ENCODE data around the gene CFAP221. TPM values are rescaled to one million over a fixed set of nuclear protein-coding genes. Genes with fewer than 3 reads are reported as not detected.

CFAP221 gene
- polyA plus RNA-seq, 2 of the 4 experiments (the other 2 are of a cell fraction) = 0.17 to 0.30 TPM

DNA sequence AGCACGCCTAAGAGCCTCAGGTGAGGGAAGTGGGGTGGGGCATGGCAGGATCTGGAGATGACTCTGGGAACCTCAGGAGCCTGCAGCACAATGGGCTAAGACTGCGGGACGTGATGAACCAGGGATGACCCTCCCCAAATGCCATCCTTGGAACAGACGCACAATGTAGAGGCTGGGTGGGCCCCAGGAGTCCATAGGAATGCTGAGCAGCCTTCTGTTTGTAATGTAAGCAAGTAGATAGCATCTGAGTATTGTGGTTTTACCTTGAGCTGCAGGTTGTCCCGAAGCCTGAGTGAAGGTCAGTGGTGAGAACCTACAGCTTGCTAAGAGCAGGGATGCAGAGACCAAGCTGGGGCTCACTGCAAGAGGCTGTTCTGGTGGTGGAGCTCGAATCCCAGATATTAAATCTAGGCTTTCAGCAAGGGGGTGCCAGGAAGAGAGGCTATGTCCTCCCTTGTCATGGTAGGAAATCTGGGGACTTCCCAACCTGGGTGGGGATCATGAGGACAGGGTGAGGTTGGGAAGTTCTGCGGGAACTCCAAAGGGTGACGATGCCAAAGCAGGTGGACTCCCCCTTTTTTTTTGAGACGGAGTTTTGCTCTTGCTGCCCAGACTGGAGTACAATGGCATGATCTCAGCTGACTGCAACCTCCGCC lies 25.7 kb upstream of the CFAP221 start:
- ATAC-seq (no peak), FAIRE-seq (no peak), DNase-seq (ENCODE audit: low read depth in 1 of 2, low spot score in 1 of 2) (no peak)
- Histone ChIP-seq H3K4me2 (no peak overlapping the region), H3K4me3 (no peak overlapping the region), H3K4me1 (no peaks in the 10 kb centered on the region), H3K27ac (no peak overlapping the region), H3K9me3 (no peaks in the 10 kb centered on the region)
- POLR2A ChIA-PET = no interaction called here
- CTCF ChIA-PET = no interaction called here
- TF ChIP-seq, protein P1, sequence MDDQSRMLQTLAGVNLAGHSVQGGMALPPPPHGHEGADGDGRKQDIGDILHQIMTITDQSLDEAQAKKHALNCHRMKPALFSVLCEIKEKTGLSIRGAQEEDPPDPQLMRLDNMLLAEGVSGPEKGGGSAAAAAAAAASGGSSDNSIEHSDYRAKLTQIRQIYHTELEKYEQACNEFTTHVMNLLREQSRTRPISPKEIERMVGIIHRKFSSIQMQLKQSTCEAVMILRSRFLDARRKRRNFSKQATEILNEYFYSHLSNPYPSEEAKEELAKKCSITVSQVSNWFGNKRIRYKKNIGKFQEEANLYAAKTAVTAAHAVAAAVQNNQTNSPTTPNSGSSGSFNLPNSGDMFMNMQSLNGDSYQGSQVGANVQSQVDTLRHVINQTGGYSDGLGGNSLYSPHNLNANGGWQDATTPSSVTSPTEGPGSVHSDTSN (IDR thresholded peaks at IDR 0.05) = no peak
- TF ChIP-seq FOSB (CRISPR knock-in tag; IDR thresholded peaks at IDR 0.05) = no peak
- WGBS (ENCODE audit: missing lambda C conversion rate) = 65% methylated on average over 10 of the region's 10 CpGs

DNA sequence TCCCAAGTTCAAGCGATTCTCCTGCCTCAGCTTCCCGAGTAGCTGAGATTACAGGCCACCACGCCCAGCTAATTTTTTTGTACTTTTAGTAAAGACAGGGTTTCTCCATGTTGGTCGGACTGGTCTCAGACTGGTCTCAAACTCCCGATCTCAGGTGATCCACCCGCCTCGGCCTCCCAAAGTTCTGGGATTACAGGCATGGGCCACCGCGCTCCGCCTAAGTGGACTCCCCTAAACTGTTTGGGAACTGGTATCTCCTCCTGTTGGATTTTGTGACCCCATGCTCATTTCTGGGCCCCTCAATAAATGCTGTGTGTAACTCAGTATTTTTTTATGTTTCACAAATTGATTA lies 25.2 kb upstream of the CFAP221 start:
- TF ChIP-seq, protein P2, sequence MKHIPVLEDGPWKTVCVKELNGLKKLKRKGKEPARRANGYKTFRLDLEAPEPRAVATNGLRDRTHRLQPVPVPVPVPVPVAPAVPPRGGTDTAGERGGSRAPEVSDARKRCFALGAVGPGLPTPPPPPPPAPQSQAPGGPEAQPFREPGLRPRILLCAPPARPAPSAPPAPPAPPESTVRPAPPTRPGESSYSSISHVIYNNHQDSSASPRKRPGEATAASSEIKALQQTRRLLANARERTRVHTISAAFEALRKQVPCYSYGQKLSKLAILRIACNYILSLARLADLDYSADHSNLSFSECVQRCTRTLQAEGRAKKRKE (CRISPR knock-in tag; IDR thresholded peaks at IDR 0.05; ENCODE audit: low read depth) = no peak
- TF ChIP-seq POLR2A (IDR thresholded peaks at IDR 0.05; ENCODE audit: low read length) (no peak), KDM1A (IDR thresholded peaks at IDR 0.05; ENCODE audit: low read depth) (no peak), HOXA7 (CRISPR knock-in tag; IDR thresholded peaks at IDR 0.05) (no peak), CHD4 (IDR thresholded peaks at IDR 0.05; ENCODE audit: borderline replicate concordance) (no peak), RNF2 (IDR thresholded peaks at IDR 0.05; ENCODE audit: borderline replicate concordance, low read depth) (no peak), RCOR1 (IDR thresholded peaks at IDR 0.05; ENCODE audit: low read depth, low read length) (no peak), ZNF302 (CRISPR knock-in tag; IDR thresholded peaks at IDR 0.05) (no peak), EHF (CRISPR knock-in tag; IDR thresholded peaks at IDR 0.05) (no peak), EHMT2 (IDR thresholded peaks at IDR 0.05; ENCODE audit: low read depth) (no peak)
- TF ChIP-seq, protein P3, sequence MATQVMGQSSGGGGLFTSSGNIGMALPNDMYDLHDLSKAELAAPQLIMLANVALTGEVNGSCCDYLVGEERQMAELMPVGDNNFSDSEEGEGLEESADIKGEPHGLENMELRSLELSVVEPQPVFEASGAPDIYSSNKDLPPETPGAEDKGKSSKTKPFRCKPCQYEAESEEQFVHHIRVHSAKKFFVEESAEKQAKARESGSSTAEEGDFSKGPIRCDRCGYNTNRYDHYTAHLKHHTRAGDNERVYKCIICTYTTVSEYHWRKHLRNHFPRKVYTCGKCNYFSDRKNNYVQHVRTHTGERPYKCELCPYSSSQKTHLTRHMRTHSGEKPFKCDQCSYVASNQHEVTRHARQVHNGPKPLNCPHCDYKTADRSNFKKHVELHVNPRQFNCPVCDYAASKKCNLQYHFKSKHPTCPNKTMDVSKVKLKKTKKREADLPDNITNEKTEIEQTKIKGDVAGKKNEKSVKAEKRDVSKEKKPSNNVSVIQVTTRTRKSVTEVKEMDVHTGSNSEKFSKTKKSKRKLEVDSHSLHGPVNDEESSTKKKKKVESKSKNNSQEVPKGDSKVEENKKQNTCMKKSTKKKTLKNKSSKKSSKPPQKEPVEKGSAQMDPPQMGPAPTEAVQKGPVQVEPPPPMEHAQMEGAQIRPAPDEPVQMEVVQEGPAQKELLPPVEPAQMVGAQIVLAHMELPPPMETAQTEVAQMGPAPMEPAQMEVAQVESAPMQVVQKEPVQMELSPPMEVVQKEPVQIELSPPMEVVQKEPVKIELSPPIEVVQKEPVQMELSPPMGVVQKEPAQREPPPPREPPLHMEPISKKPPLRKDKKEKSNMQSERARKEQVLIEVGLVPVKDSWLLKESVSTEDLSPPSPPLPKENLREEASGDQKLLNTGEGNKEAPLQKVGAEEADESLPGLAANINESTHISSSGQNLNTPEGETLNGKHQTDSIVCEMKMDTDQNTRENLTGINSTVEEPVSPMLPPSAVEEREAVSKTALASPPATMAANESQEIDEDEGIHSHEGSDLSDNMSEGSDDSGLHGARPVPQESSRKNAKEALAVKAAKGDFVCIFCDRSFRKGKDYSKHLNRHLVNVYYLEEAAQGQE (IDR thresholded peaks at IDR 0.05) = no peak
- TF ChIP-seq, protein P4, sequence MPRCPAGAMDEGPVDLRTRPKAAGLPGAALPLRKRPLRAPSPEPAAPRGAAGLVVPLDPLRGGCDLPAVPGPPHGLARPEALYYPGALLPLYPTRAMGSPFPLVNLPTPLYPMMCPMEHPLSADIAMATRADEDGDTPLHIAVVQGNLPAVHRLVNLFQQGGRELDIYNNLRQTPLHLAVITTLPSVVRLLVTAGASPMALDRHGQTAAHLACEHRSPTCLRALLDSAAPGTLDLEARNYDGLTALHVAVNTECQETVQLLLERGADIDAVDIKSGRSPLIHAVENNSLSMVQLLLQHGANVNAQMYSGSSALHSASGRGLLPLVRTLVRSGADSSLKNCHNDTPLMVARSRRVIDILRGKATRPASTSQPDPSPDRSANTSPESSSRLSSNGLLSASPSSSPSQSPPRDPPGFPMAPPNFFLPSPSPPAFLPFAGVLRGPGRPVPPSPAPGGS (IDR thresholded peaks at IDR 0.05) = no peak
- 79% methylated on average over 10 of the region's 10 CpGs for WGBS (ENCODE audit: missing lambda C conversion rate)
- ATAC-seq = no peak
- Histone ChIP-seq H3K4me3 (no peak overlapping the region), H3K27ac (no peak overlapping the region), H3K9me3 (no peaks in the 10 kb centered on the region), H3K4me2 (no peak overlapping the region), H3K4me1 (no peaks in the 10 kb centered on the region)
- POLR2A ChIA-PET = no interaction called here
- no peak for DNase-seq (ENCODE audit: low read depth in 1 of 2, low spot score in 1 of 2)
- FAIRE-seq = no peak
- CTCF ChIA-PET = interaction anchor here (0.7 to 1.0 kb wide), 2 partner anchors 13 to 19 kb away, joined by 3 read pairs; no protein-coding TSS in a partner anchor

DNA sequence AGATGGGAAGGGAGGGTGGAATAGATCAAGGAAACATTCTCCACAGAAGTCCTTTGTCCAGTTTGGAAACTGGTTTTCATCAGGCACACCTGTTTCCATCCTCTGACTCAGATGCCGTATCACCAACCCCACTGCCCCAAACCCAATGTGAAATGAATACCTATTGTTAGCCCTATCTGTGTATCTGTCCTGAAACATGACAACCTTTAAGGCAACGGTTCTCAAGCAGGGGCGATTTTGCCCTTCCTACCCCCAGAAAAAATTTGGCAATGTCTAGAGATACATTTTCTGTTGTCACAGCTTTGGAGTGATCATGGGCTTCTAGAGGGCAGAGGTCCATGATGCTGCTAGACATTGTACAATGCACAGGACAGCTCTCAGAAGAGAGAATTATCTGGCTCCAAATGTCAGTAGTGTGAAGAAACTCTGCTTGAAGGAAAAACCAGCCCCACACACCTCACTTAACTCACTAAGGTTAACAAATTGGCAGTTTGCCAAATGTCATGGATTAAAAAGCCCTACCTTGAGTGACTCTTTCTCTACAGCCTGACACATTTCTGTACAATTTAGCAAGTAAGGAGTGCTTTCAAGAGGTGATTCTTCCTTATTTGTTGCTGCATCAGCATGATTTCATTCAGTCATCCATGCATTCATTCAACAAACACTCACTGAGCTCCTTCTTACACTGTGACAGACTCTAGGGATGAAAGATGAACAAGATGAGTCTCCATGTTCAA lies 23.4 kb upstream of the CFAP221 start:
- Histone ChIP-seq H3K4me1 (no peaks in the 10 kb centered on the region), H3K4me2 (no peak overlapping the region), H3K27ac (no peak overlapping the region), H3K9me3 (no peaks in the 10 kb centered on the region), H3K4me3 (no peak overlapping the region)
- no peak for ATAC-seq
- ChIA-PET POLR2A (no interaction called here), CTCF (interaction anchor here (1.2 kb wide), 1 partner anchor 21 kb away, joined by 4 read pairs; no protein-coding TSS in a partner anchor)
- FAIRE-seq = no peak
- TF ChIP-seq RFX5 (IDR thresholded peaks at IDR 0.05) (no peak), MAFK (IDR thresholded peaks at IDR 0.05; ENCODE audit: partially characterized antibody) (peak; percentile 79)
- WGBS (ENCODE audit: missing lambda C conversion rate) = 33% methylated on average over 3 of the region's 3 CpGs
- no peak for DNase-seq (ENCODE audit: low read depth in 1 of 2, low spot score in 1 of 2)

Measured in A549 (cell line).